Activated naive CD4-positive, alpha-beta T cell treated with Interleukin-2 at 50 U/mL for 16 hours (primary cell): Measurements from ENCODE around the gene TBX20.

Experiments used
- DNase-seq: peaks from one replicate; pipeline ENCODE4 v3.0.0-alpha.2; 2020

Gene TBX20

DNA sequence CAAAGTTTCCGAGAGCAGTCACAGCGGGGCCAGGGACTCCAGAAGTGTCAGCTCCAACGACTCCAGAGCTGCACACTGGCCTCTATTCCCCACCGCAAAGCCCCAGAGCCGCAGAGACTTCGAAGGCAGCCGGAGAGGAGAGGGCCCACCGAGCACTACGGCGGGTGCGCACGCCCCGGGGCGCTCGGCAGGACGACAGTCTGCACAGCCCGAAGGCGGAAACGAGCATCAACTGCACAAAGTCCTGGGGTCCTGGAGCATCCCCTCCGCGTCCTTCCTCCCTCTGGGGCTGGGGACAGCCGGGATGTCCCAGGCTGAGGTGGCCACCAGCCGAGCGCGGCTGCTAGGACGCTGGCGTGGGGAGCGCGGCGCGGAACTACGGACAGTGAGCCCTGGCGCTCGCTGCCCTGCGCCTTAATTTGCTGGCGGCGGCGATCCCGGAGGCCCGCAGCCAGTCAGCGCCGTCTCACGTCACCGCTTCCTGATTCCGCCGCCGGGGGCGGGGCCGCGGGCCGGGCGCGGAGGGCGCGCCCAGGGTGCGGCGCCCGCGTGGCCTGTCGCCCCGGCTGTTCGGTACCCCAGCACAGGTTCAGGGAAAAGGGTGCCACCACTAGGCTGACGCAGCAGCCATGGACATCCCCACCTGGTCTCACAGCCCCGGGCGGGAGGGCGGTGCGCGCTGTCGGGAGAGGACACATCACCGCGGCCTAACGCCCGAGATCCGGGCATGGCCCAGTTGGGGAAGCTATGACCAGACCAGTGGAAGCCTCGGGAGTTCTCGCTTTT, at the start of gene TBX20:
TSS of gene TBX20 (minus strand) at position 391 of the 786 bp plus-strand sequence. CDS start 480 bp downstream, outside the sequence.
- DNase-seq, result no peak

DNA sequence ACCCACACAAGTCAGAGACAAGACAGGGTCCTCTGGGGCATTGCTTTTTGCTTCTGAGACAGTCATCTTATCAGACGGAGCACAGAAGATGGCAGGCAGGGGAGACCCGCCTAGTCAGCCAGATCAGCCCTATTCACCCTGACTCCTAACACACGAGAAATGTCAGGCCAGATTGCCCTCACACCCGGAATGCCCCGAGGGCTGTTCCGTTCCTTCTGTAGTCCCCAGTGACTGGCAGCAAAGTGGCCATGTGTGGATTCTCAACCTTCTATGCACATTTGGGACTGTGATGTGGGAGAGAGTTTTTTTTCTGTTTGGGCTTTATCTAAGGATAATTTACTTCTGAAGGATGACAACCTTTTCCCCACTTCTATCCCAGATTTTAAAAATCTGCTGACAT, 35.5 kb upstream of the TBX20 start:
- no peak for DNase-seq

DNA sequence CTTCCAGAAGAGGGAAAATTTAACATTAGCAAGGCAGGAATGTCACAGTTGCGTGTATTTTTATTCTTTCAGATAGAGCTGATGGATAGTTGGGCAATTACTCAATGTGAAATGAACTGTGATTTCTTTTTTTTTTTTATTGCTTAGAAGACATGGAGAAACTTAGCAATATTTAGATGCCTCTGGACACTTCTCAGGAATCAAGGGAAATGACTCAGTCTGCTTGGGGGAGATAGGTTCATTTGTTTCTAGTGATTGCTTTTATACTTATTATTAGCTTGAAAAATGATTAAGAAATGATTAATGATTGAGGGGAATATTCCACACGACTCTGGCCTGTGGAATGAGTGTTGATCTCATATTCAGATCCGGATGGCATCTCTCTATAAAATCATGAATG, 33.1 kb upstream of the TBX20 start:
- no peak for DNase-seq

- DNase-seq, result no peak
Measured at GRCh38 chr7:35286422-35286821, 32.5 kb upstream of the TBX20 start.

DNA sequence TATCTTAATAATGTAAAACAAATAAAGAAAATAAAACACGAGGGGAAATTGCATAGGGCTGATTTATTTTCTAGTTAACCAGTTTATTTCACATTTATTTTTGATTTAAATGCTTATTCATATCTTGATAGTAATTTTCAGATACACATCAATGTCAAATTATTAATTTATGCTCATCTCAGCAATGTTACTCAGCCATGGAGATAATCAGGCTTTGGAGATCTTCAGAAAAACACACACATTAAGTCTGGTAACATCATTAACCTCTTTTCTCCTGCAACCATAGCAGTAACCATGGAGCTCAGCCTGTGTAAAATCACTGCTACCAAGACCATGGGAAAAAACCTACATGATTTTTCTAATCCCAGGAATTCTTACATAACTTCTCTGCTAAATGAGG, 31.9 kb upstream of the TBX20 start:
- DNase-seq, result no peak

GRCh38 chr7:35280902-35281301, 27.0 kb upstream of the TBX20 start:
- no peak for DNase-seq

GRCh38 chr7:35277359-35277758, 23.5 kb upstream of the TBX20 start:
- DNase-seq, result no peak

DNA sequence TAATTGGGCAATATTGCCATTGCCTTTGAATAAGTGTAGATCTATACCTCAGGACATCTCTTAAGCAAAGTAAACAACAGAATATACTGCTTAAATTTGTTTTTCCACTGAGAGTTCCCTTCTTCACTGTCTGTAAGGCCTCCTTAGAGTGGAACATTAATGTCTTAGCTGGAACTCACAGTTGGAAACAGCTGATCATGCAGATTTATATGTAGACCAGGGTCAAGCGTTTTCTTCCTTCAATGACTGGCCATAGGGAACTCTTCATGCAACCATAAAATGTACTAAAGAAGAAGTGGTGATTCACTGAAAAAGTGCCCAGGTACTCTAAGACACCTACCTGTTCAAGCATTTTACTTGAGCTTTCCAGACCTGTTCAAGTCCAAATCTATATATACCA, 18.3 kb upstream of the TBX20 start:
- no peak for DNase-seq

- no peak for DNase-seq
Measured at GRCh38 chr7:35268953-35269352, 15.1 kb upstream of the TBX20 start.

DNA sequence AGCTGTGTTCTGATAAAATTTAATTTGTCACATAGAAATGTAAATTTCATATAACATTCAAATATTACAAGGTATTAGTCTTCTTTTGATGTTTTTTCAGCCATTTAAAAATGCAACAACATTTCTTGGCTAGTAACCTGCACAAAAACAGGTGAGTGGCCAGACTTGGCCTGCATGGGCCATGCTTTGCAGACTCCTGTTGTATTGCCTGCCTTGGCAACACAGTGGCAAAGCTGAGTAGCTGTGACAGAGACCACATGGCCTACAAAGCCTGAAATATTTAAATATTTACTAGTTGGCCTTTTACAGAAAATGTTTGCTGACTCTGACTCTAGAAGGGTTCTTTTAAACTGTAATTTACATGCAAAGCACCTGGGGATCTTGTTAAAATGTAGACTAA, 13.5 kb upstream of the TBX20 start:
- DNase-seq, result no peak

DNA sequence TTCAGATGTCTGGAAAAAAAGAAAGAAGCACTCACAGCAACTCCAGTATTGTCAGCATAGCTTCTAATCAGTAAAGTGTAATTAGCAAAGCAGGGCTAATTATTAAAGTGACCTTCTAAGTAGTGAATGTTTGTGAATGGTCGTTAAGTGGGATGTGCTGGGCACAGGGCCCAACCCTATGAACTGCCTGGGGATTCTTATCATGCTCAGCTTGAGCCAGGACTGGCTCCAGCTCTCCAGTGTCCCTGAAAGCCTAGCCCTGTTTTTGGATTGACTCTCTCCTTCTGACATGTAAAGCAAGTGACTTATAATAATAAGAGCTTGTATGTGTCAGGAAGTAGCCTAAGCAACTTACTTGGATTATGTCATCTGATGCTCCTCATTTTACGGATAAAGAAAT, 9.5 kb upstream of the TBX20 start:
- no peak for DNase-seq

GRCh38 chr7:35261476-35262285, 7.8 kb upstream of the TBX20 start:
- DNase-seq, result no peak

DNA sequence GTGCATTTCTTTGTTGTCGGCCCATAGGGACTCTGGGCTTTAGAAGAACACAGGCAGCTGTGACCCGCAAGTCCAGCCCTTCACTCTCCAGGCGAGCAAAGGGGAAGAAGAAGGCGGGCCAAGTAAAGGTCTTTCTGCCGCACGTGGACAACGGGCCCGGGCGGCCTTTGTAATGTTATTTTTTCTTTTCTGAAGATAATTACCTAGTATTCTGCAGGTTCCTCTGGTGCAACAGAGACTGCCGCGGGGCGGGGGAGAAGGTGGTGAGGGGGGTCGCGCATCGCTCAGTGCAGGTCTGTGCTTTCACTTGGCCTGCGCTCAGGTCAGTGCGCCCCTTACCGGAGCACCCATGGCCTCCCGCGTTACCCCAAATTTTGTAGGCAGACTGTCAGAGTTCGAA, 7.1 kb upstream of the TBX20 start:
- DNase-seq, result no peak

GRCh38 chr7:35260246-35260645, 6.3 kb upstream of the TBX20 start:
- DNase-seq, result no peak

DNA sequence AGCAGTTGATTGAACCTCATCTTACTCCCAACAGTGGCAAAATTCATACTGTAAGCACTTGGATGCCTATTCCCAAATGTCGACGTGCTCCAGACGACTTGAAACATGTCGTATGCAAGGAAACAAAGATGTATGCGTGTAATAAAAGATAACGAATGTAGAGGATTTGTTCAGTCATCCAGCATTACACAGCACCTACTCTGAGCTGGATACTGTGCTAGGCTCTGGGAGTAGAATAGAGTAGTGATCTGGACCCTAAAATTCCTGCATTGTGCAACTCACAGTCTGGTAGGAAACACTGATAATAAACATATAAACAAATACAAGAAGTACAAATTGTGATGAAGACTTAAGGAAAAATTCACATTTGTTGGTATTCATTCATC, 5.6 kb upstream of the TBX20 start:
- DNase-seq, result no peak

- no peak for DNase-seq
Measured at GRCh38 chr7:35258868-35259522, 5.1 kb upstream of the TBX20 start.

- DNase-seq, result no peak
Measured at GRCh38 chr7:35258125-35258867, 4.4 kb upstream of the TBX20 start.

GRCh38 chr7:35257251-35258124, 3.6 kb upstream of the TBX20 start:
- no peak for DNase-seq

GRCh38 chr7:35256256-35257175, 2.6 kb upstream of the TBX20 start:
- DNase-seq, result no peak

DNA sequence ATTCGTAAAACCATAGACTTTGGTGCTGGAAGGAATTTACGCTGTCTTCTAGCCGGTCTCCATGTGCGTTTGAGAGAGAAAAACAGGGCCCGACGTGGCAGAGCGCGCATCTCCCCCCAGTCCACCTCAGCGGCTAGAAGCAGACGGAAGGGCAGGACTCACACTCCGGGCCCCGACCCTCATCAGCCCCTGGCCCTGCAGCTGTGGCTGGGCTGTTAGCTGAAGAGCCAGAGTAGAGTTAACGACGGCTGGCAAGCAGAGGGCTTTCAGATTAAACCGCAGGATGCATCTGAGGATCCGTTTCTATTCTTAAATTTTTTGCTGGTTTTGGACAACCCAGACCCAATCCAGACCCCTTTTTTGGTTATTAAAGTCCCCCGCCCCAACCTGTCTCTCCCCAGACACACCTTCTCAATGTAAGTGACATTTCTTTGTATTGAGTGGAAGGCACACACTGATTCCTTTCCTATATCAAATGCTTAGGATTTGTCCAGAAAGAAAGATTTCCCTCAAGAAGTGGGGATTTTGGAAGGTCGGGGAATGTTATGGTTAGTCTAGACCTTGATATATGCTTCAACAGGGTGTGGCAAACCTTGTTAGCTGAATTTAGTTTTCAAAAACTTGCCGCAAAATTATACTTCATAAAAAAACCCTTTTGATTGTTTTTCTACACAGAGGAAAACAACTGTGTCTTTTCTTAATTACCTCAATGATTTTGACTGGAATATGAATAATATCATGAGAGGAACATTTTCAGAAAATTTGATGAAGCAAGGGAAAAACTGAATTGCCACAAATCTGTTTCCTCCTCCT, 1.7 kb upstream of the TBX20 start:
- DNase-seq, result no peak
